ENCODE results near the gene LHFPL3. TPM values are rescaled to one million over a fixed set of nuclear protein-coding genes. Genes with fewer than 3 reads are reported as not detected.
A peak's percentile ranks its signal among the peaks of the same experiment; 100 is the strongest.

Gene LHFPL3
- total and polyA plus RNA-seq, 9 of the 15 experiments (the other 6 are each of a cell fraction or from before 2014, with no cell fraction given): 0.21 to 0.52 TPM; not detected in 7

GRCh38 chr7:104839842-104840241, 511.4 kb downstream of the LHFPL3 start:
- POLR2A ChIA-PET: interaction anchor here (1.0 kb wide), 1 partner anchor 17 kb away, joined by 3 read pairs; no protein-coding TSS in a partner anchor
- ATAC-seq: no peak
- H3K36me3 ChIP-seq (ENCODE audit: control insufficient read depth, insufficient read depth, low read length): no peaks in the 10 kb centered on the region
- H3K4me2 ChIP-seq (ENCODE audit: insufficient read depth, low read length): no peak overlapping the region
- H3K79me2 ChIP-seq (ENCODE audit: control insufficient read depth, insufficient read depth, low read length): no peaks in the 10 kb centered on the region
- H4K20me1 ChIP-seq (replicated peaks; ENCODE audit: control insufficient read depth, insufficient read depth, low read length): no peaks in the 10 kb centered on the region
- no peak for DNase-seq (ENCODE audit: extremely low read depth in 1 of 4, low spot score in 3 of 4)
- intact Hi-C loops (cut with micrococcal nuclease): loop anchor here (10.0 kb wide), 2 partner anchors 565 to 1315 kb away; no protein-coding TSS in a partner anchor
- in situ Hi-C loops (cut with MboI): no loop called here
- no peaks in the 10 kb centered on the region for H3K9me3 ChIP-seq (replicated peaks; ENCODE audit: control insufficient read depth, insufficient read depth, low read depth, low read length)
- no TSS peak for BruUV-seq (replicated peaks)
- no peak overlapping the region for H3K27ac ChIP-seq (ENCODE audit: extremely low read depth, low read depth, low read length)
- no peak overlapping the region for H3K4me3 ChIP-seq
- no peak overlapping the region for H3K9ac ChIP-seq (ENCODE audit: insufficient read depth in 1 of 2, low read depth in 2 of 2, low read length in 2 of 2)
- H3K9me1 ChIP-seq (ENCODE audit: control insufficient read depth, insufficient read depth, low read length): no peaks in the 10 kb centered on the region
- H2AFZ ChIP-seq (ENCODE audit: low read depth, low read length): no peak overlapping the region
- peaks cover 4 to 9% of the 10 kb centered on the region in 2 experiments; a peak in 4 of 5 replicates for H3K27me3 ChIP-seq (ENCODE audit: control insufficient read depth in 2 of 2, insufficient read depth in 2 of 2, low read length in 2 of 2)
- no peak for FAIRE-seq
- H3K4me1 ChIP-seq (replicated peaks in 1 of 2; ENCODE audit: control insufficient read depth in 2 of 2, insufficient read depth in 2 of 2, low read length in 2 of 2): peaks cover 0 to 12% of the 10 kb centered on the region in 2 experiments; a peak in 3 of 5 replicates
- CTCF ChIA-PET (ENCODE audit: low intra/inter-chr PET ratio): interaction anchor here (0.7 kb wide), 1 partner anchor 1392 kb away, joined by 7 read pairs; no protein-coding TSS in a partner anchor
- TF ChIP-seq ZNF589 (CRISPR knock-in tag; IDR thresholded peaks at IDR 0.05; ENCODE audit: low read depth) (no peak), ZNF395 (CRISPR knock-in tag; IDR thresholded peaks at IDR 0.05) (no peak), REST (IDR thresholded peaks at IDR 0.05; ENCODE audit: borderline replicate concordance) (no peak), REST (CRISPR knock-in tag; IDR thresholded peaks at IDR 0.05; ENCODE audit: low read depth) (no peak), CUX1 (CRISPR knock-in tag; IDR thresholded peaks at IDR 0.05) (0 out of 2 replicates have a peak, but pooled peaks have one; percentile 55), ZNF75A (CRISPR knock-in tag; IDR thresholded peaks at IDR 0.05) (no peak), DACH1 (IDR thresholded peaks at IDR 0.05; ENCODE audit: partially characterized antibody) (peak; percentile 81), MEIS2 (IDR thresholded peaks at IDR 0.05; ENCODE audit: partially characterized antibody) (no peak)

Data from K562 (cell line).